Measurements from ENCODE around the gene ELMO1.

The ELMO1 gene

GRCh38 chr7:37405128-37405527 is 43.5 kb downstream of the ELMO1 start:
- DNase-seq: no peak

- DNase-seq: no peak
Observed at GRCh38 chr7:37399876-37400421, 48.7 kb downstream of the ELMO1 start.

GRCh38 chr7:37398403-37398802 is 50.3 kb downstream of the ELMO1 start:
- DNase-seq: no peak

GRCh38 chr7:37395618-37396259 is 52.9 kb downstream of the ELMO1 start:
- DNase-seq: no peak

- DNase-seq: no peak
Observed at GRCh38 chr7:37394158-37394557, 54.5 kb downstream of the ELMO1 start.

- no peak for DNase-seq
Observed at GRCh38 chr7:37393476-37393875, 55.2 kb downstream of the ELMO1 start.

GRCh38 chr7:37392673-37393017 is 56.0 kb downstream of the ELMO1 start:
- DNase-seq: no peak

GRCh38 chr7:37391791-37392672 is 56.6 kb downstream of the ELMO1 start:
- no peak for DNase-seq

- no peak for DNase-seq
Observed at GRCh38 chr7:37390114-37390513, 58.5 kb downstream of the ELMO1 start.

GRCh38 chr7:37388811-37389210 is 59.9 kb downstream of the ELMO1 start:
- no peak for DNase-seq

- DNase-seq: no peak
Observed at GRCh38 chr7:37385787-37386186, 62.9 kb downstream of the ELMO1 start.

GRCh38 chr7:37382546-37383088 is 66.0 kb downstream of the ELMO1 start:
- DNase-seq: no peak

GRCh38 chr7:37380831-37381230 is 67.8 kb downstream of the ELMO1 start:
- DNase-seq: no peak

- no peak for DNase-seq
Observed at GRCh38 chr7:37379546-37380277, 69.0 kb downstream of the ELMO1 start.

- DNase-seq: no peak
Observed at GRCh38 chr7:37377231-37377630, 71.4 kb downstream of the ELMO1 start.

- no peak for DNase-seq
Observed at GRCh38 chr7:37376386-37376785, 72.3 kb downstream of the ELMO1 start.

GRCh38 chr7:37372750-37373149 is 75.9 kb downstream of the ELMO1 start:
- no peak for DNase-seq

GRCh38 chr7:37371755-37372154 is 76.9 kb downstream of the ELMO1 start:
- no peak for DNase-seq

GRCh38 chr7:37369906-37370305 is 78.8 kb downstream of the ELMO1 start:
- DNase-seq: no peak

- no peak for DNase-seq
Observed at GRCh38 chr7:37368540-37368939, 80.1 kb downstream of the ELMO1 start.

GRCh38 chr7:37367010-37367409 is 81.7 kb downstream of the ELMO1 start:
- DNase-seq: no peak

- DNase-seq: no peak
Observed at GRCh38 chr7:37366445-37366844, 82.2 kb downstream of the ELMO1 start.

- DNase-seq: no peak
Observed at GRCh38 chr7:37365405-37365804, 83.3 kb downstream of the ELMO1 start.
